ENCODE results near the gene PRSS48.
"Not testable (repeated sequence)": the region's sequence is repeated elsewhere in the genome, so short reads cannot be mapped to it uniquely, and the experiment has no call there.

PRSS48 gene, protein sequence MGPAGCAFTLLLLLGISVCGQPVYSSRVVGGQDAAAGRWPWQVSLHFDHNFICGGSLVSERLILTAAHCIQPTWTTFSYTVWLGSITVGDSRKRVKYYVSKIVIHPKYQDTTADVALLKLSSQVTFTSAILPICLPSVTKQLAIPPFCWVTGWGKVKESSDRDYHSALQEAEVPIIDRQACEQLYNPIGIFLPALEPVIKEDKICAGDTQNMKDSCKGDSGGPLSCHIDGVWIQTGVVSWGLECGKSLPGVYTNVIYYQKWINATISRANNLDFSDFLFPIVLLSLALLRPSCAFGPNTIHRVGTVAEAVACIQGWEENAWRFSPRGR

DNA sequence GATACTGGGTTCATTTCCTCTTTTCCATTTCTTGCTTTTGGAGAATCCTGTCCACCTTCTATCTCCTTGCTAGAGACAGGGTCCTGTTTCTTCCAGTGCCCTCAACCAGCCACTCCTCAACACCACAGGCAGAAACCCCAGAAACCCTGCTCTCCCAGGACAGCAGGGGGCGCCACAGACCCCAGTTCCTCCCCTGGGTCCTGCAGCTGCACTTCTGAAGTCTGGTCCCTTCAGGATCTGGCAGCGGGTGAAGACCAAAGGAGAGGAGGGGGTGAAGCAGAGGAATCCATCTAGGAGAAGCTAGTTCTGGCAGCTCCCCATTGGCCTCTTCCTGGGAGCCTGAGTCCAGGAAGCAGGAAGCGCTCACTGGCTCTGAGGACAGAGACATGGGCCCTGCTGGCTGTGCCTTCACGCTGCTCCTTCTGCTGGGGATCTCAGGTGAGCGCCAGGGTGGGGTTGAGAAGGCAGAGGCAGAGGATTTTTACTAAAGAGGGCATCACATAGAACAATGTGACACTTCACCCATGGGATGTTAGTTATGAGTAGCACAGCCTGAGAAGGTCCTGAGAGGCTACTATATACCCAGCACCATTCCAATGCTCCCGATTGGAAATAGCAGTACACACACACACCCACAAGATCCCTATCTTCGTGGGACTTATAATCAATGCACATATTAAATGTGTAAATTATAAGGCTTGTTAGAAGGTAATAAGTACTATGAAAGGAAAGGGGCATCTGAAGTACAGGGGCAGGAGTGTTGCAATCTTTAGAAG, at the start of gene PRSS48:
Gene PRSS48, plus strand, starts transcription at position 375 of the 776 bp plus-strand sequence. Its CDS starts 12 bp downstream, at position 387.
- peak; percentile 26 for DNase-seq (ENCODE audit: low read depth)

DNA sequence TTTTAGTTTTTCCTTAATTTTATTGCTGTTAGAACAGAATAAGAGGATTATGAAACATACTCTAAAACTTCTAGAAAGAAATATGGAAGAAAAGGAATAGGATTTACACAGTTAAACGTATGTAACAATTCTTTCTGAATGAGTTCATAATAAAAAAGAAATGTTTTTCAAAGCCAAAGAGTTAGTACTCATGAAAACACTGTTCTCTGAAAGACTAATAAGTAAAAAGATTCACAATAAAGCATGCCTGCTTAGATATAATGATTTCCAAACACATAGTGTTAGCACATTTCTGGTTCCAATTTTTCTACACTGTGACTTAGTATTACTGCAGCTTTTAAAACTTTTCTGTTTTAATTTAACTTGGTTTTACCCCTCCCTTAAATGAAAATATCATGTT, 49.8 kb upstream of the PRSS48 start:
- no peak for DNase-seq (ENCODE audit: low read depth)

DNA sequence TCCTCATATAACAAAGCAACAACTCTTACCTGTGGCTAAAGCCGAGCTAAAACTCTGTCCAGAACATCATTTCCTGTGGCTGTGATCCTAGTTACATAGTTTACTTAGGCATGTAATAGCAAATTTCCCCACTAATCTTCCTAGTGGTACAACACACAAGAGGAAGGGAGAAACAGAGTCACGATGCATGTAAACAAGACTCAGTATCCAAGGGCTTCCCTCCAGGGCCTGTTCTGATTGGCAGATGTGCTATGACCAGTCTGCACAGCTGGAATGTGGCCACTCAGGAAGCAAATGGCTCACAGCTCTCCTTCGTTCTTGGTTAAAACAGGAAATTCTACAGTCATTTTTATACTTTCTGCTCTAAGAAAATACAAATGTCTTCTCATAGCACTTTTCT, 49.2 kb upstream of the PRSS48 start:
- DNase-seq (ENCODE audit: low read depth): no peak

DNA sequence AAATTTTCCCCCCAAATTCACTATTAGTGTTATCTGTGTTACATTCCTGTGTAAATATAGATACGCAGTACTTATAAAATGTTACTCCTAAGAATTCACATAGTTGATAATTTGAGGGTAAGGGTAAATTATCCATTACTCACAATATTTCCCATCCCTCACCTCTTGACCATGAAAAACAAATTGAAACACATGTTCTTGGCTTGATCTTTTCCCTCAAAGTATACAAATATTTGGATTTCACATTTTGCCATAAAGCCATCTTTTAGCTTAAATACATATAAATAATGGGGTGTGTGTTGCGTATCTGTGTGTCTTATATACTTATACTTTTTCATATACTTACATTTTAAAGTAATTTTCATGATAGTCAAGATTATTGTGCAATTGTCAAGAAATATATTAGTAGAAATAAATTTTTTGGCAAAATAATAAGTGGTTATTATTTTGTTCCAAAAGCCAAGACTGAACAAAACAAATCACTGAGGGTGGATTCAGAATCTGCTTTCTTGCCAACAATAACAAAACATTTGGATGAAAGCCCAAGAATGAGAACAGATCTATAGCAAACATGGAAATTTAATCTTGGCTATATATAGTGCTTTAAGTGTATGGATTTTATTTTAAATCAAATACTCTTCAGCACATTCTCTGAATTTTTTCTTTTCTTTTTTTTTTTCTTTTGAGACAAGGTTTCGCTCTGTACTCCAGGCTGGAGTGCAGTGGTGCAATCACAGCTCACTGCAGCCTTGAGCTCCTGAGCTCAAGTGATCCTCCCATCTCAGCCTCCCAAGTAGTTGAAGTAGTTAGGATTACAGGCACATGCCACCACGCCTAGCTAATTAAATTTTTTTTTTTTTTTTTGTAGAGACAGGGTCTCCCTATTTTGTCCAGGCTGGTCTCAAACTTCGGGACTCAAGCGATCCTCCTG, 48.5 kb upstream of the PRSS48 start:
- DNase-seq (ENCODE audit: low read depth): no peak

DNA sequence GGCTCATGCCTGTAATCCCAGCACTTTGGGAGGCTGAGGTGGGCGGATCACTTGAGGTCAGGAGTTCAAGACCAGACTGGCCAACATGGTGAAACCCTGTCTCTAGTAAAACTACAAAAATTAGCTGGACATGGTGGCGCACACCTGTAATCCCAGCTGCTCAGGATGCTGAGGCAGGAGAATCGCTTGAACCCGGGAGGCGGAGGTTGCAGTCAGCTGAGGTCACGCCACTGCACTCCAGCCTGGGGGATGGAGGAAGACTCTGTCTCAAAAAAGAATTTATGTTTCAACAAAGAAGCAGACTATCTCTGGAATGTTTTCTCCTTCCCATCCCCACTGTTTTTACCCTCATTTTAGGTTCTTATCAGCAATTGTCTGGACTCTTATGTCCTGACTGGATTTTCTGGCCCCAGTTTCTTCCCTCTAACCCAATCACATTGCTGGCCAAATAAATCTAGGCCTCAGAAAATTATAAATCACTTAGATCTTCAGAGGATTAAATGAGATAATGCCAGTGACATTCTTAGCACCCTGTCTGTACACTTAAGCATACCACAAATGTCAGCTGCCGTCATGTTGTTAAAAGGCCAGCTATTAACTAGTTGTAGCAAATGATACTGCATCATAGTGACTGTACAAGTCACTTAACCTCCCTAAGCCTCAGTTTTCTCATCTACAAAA, 44.9 kb upstream of the PRSS48 start:
- no peak for DNase-seq (ENCODE audit: low read depth)

DNA sequence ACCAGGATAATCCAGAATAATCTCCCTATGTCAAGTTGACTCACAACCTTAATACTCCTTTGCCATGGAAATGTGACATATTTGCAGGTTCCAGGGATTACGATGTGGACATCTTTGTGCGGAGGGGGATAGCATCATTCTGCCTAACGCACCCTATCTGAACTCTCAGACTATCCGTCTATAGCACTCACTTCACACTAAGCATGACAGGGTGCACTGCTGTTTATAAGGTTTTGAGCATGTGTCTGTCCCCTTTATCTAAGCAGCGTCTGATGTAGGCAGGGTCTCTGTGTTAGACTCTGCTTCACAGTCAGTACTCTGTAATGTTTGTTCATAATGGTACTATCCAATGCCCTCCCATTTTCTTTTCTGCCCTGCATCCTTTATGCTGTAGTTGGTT, 43.4 kb upstream of the PRSS48 start:
- DNase-seq (ENCODE audit: low read depth): no peak

DNA sequence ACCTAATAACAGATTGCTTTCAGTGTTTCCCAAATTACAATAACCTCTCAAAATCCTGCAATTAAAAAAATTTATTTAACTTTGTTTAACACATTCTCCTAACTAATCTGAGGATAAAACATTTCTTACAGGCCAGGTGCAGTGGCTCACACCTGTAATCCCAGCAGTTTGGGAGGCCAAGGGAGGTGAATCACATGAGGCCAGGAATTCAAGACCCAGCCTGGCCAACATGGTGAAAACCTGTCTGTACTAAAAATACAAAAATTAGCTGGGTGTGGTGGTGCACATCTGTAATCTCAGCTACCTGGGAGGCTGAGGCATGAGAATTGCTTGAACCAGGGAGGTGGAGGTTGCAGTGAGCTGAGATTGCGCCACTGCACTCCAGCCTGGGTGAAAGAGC, 41.6 kb upstream of the PRSS48 start:
- not testable (repeated sequence) for DNase-seq (ENCODE audit: low read depth)

DNA sequence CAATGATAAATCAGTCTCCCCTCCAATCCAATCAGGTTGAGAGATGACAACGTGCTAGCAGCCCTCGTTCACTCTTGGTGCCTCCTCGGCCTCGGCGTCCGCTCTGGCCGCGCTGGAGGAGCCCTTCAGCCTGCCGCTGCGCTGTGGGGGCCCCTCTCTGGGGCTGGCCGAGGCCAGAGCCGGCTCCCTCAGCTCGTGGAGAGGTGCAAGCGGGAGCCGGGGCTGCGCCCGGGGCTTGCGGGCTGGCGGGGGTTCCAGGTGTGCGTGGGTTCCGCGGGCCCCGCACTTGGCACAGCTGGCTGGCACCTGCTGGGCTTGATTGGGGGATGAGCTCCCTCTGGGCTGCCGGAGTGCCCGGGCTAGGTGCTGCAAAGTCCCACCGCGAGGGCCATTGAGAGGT, 40.9 kb upstream of the PRSS48 start:
- no peak for DNase-seq (ENCODE audit: low read depth)

DNA sequence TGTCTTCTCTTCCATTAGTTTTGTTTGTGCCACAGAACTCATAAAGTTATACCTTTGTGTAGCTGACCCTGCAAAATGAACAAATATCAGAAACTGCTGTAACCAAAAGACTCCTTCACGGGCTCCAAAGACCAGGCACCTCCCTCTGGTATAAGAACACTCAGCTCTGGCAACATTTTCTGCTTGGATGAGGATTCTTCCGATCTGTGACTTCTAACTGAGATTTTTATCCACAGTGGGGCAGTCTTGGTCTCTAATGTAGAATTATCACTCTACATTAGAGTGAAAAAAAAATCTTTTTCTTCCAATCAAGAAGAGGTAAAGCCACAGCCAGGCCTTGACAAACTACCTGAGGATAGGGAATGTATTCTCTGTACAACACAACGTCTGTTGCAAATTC, 38.5 kb upstream of the PRSS48 start:
- no peak for DNase-seq (ENCODE audit: low read depth)

DNA sequence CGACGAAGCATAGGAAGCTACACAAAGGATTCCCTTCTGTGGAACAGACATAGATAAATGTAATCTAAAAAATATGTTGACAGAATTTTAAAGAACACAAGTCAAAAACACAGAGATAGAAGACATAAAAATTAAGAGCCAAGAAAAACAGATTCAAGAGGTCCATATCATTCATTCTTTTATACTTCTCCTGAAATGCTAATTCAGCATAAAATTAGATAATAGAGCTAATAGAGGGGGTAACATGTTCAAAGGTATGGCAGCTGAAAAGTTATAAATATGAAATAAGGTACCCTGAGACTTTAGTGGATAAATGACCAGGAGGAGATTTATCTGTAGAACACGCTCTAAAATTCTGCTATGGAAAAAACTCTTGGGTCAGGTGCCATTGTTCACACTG, 37.4 kb upstream of the PRSS48 start:
- no peak for DNase-seq (ENCODE audit: low read depth)

DNA sequence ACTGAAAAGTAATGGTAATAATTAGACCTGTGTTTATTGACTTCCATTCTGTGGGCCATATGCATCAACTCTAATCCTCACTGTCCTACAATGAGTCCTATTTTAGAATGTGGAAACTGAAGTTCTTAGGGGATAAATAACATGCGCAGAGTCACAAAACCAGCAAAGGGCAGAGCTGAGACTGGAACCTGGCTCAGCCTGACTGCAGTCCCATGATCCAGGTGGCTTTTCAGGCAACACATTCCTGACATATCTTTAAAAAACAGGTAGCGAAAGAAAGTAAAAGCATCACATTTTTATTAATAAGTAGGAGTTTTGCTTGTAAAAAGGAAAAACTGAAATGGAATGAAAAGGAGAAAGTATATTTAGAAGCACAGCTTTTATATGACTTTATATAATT, 34.7 kb upstream of the PRSS48 start:
- DNase-seq (ENCODE audit: low read depth): no peak

DNA sequence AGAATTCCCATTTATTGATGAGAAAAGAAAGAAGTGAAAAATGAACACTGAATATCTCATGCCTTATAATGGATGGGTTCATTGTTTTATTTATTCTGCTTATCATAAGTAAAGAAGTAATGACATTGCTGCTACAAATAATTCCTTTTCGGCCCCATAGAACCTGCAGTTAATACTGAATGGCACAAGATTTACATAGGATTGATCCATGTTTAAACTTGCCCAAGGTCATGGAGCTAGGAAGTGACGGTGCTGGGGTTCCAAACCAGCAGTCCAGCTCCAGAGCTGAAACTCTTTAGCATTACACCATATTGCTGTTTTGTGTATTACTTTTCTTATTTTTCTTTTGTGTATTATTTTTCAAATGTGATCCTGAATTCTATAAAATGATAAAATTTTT, 30.2 kb upstream of the PRSS48 start:
- DNase-seq (ENCODE audit: low read depth): no peak

DNA sequence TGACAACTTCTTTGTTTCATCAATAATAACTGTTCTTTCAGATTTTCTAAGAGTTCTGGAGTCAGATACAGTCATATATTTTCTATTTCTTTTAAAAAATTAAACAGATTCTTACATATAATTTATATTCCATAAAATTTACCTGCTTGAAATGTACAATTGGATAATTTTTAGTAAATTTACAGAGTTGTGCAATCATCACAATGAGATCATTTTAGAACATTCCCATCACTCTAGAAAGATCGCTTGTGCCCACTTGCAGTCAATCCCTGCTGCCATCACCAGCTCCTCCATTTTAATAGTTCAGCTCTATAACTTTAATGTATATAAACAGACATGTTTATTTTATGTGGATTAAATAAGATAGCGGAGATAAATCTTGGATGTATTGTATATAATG, 29.6 kb upstream of the PRSS48 start:
- DNase-seq (ENCODE audit: low read depth): no peak

DNA sequence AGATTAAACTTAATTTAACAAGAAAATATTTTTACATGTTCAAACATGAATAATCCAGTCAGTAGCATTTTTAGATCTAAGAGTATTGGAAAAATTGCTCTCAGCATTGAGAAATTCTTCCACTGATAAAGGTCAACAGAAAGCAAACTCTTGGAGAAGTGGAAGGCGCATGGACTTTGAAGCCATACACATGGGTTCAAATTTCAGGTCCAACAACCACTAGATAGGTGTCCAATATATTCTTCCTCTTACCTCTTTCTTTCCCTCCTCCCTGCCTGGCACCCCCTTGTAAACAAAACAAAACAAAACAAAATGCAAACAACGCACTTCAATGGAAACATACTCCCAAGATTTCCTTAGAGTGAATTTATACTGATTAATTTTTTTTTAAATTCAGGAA, 28.4 kb upstream of the PRSS48 start:
- no peak for DNase-seq (ENCODE audit: low read depth)

DNA sequence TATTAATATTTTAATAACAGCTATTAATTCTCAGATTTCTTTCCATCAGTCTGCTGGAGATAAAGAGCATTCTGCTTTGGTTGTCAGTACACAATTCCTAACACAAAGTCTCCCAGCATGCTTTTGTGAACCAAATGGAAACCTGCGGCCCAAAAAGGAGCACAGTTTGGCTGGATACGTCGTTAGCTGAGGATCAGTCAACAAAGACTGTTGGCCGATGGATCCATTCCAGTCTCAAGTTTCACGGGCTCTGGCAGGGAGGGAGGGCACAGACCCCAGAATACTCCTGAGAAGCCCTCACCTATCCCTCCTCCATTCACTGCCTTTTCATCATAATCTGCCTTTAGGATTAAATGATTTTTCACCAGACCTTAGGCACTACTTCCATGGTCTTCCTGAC, 26.3 kb upstream of the PRSS48 start:
- DNase-seq (ENCODE audit: low read depth): no peak

DNA sequence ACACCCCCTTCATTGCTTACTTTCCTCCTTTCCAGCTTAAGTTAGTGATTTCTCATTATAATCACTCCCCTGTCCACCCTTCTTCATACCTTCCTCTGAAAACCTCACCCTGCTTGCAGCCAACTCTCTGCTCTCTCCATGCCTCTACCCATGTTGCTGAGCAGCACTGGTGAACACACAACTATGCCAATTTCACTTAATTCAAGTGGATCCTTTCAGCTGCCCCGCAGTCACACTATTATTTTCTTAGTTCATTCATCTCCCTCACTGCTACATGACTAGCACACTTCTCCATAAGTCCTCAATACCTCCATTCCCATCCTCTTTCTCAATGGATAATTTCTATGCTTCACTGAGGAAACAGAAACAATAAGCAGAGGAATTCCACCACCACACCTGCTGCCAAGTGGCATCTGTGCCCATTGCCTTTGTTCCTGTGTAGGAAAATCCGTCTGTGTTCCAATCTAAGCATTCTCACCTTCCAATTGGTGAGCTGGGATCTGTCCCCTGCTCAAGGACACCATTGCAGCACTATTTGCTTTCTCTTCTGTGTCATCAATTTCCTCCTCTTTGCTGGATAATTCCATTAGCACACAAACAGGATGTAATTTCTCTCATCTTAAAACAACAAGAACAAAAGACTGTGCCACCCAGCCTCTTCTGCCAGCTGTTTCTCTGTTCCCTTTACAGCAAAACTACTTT, 25.2 kb upstream of the PRSS48 start:
- no peak for DNase-seq (ENCODE audit: low read depth)

DNA sequence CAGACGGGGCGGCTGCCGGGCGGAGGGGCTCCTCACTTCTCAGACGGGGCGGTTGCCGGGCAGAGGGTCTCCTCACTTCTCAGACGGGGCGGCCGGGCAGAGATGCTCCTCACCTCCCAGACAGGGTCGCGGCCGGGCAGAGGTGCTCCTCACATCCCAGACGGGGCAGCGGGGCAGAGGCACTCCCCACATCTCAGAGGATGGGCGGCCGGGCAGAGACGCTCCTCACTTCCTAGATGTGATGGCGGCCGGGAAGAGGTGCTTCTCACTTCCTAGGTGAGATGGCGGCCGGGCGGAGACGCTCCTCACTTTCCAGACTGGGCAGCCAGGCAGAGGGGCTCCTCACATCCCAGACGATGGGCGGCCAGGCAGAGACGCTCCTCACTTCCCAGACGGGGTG, 21.7 kb upstream of the PRSS48 start:
- not testable (repeated sequence) for DNase-seq (ENCODE audit: low read depth)

DNA sequence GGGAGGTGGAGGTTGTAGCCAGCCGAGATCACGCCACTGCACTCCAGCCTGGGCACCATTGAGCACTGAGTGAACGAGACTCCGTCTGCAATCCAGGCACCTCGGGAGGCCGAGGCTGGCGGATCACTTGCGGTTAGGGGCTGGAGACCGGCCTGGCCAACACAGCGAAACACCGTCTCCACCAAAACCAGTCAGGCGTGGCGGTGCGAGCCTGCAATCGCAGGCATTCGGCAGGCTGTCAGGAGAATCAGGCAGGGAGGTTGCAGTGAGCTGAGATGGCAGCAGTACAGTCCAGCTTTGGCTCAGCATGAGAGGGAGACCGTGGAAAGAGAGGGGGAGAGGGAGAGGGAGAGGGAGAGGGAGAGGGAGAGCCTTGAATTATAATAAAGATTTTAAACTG, 21.3 kb upstream of the PRSS48 start:
- not testable (repeated sequence) for DNase-seq (ENCODE audit: low read depth)

DNA sequence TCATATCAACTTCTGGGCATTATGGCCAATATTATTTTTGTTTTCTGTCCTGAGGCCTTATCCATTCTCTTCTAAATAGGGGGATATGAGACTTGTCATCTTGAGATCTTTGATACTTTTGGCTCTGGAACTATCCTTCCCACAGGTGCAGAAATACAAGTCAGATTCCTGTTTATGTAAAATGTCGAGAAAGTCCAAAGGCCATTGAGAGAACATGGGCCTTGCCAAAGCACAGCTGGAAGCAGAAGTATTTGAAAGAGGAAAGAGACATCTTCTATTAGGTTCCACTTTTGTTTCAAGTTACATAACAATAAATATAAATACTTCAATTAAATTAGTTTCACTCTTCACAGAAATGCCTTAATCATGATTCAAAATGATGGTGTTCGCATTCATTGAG, 20.8 kb upstream of the PRSS48 start:
- DNase-seq (ENCODE audit: low read depth): no peak

DNA sequence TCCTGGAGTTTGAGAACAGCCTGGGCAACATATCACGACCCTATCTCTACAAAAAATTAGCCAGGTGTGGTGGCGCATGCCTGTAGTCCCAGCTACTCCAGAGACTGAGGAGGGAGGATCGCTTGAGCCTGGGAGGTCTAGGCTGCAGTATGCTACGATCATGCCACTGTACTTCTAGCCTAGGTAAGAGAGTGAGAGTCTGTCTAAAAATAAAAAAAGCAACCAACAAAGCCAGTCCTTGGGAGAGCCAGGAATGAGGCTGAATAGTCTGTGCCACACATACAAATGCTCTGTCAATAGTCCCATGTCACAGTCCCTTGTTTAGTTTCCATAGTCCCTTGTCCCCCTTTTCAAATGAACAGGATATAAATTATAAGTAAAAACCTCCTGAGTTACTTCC, 19.3 kb upstream of the PRSS48 start:
- no peak for DNase-seq (ENCODE audit: low read depth)

DNA sequence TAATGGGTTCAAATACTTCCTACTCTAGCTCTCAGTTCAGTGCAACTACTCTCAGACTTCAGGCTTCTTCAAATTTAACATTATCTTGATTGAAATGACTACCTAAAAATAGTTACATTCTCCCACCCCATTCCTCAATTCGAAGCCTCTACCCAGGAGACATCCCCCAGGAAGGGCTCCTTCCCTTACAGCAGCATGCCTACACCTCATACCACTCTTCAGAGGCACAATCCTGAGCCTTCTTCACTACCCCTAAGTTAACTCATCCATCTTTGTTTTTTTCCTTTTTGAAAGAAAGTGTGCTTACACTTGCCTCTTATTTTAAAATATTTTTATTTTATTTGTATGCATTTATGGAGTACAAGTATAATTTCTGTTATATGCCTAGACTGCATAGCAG, 17.2 kb upstream of the PRSS48 start:
- DNase-seq (ENCODE audit: low read depth): no peak

Measured in CMK (cell line).